HG03103 (cell line): ENCODE measurements around the gene PRPF38A.
"Not testable (repeated sequence)": the region's sequence is repeated elsewhere in the genome, so short reads cannot be mapped to it uniquely, and the experiment has no call there.

Experiments used
- ATAC-seq: cut with Tn5 transposase; IDR thresholded peaks from one replicate; pipeline ENCODE4 v1.9.1; 2021; ENCODE audit warnings: low read depth; ENCODE audit not compliant: unreplicated experiment

Gene PRPF38A

GRCh38 chr1:52404116-52404974 is at the start of gene PRPF38A, which contains the start of gene ORC1:
PRPF38A (plus strand) TSS chr1:52404602; CDS start chr1:52404750, 148 bp downstream.
ORC1 (minus strand) TSS chr1:52404423; CDS start chr1:52402223, 2,200 bp downstream.
- peak; percentile 91 for ATAC-seq

GRCh38 chr1:52355436-52355835 is 49.0 kb upstream of the PRPF38A start:
- ATAC-seq = no peak

GRCh38 chr1:52355847-52356505 is 48.4 kb upstream of the PRPF38A start:
- ATAC-seq = no peak

- ATAC-seq = no peak
Observed at GRCh38 chr1:52356818-52357355, 47.5 kb upstream of the PRPF38A start.

- no peak for ATAC-seq
Observed at GRCh38 chr1:52357397-52357796, 47.0 kb upstream of the PRPF38A start.

GRCh38 chr1:52358851-52359497 is 45.4 kb upstream of the PRPF38A start:
- no peak for ATAC-seq

- no peak for ATAC-seq
Observed at GRCh38 chr1:52359676-52360594, 44.5 kb upstream of the PRPF38A start.

GRCh38 chr1:52360595-52360968 is 43.8 kb upstream of the PRPF38A start:
- ATAC-seq = no peak

GRCh38 chr1:52364235-52364839 is 40.1 kb upstream of the PRPF38A start:
- ATAC-seq = no peak

- ATAC-seq = no peak
Observed at GRCh38 chr1:52365071-52365745, 39.2 kb upstream of the PRPF38A start.

- ATAC-seq = peak; percentile 86
Observed at GRCh38 chr1:52365746-52366516, 38.5 kb upstream of the PRPF38A start, which contains the start of gene CC2D1B. CC2D1B (minus strand) TSS chr1:52366205; CDS start chr1:52364620, 1,585 bp downstream.

- no peak for ATAC-seq
Observed at GRCh38 chr1:52366517-52366827, 37.9 kb upstream of the PRPF38A start.

- ATAC-seq = no peak
Observed at GRCh38 chr1:52367272-52367671, 37.1 kb upstream of the PRPF38A start.

GRCh38 chr1:52368383-52369172 is 35.8 kb upstream of the PRPF38A start:
- ATAC-seq = no peak

GRCh38 chr1:52369851-52370250 is 34.6 kb upstream of the PRPF38A start:
- not testable (repeated sequence) for ATAC-seq

GRCh38 chr1:52385376-52385775 is 19.0 kb upstream of the PRPF38A start:
- ATAC-seq = no peak

GRCh38 chr1:52386458-52386857 is 17.9 kb upstream of the PRPF38A start:
- no peak for ATAC-seq

- no peak for ATAC-seq
Observed at GRCh38 chr1:52393174-52393573, 11.2 kb upstream of the PRPF38A start.
